ENCODE data around the gene SPIN1. TPM values are rescaled to one million over a fixed set of nuclear protein-coding genes. Genes with fewer than 3 reads are reported as not detected.

The SPIN1 gene
- total RNA-seq, 4 donors from 2014 or later: 44.7 to 73.6 (median 61.3) TPM

DNA sequence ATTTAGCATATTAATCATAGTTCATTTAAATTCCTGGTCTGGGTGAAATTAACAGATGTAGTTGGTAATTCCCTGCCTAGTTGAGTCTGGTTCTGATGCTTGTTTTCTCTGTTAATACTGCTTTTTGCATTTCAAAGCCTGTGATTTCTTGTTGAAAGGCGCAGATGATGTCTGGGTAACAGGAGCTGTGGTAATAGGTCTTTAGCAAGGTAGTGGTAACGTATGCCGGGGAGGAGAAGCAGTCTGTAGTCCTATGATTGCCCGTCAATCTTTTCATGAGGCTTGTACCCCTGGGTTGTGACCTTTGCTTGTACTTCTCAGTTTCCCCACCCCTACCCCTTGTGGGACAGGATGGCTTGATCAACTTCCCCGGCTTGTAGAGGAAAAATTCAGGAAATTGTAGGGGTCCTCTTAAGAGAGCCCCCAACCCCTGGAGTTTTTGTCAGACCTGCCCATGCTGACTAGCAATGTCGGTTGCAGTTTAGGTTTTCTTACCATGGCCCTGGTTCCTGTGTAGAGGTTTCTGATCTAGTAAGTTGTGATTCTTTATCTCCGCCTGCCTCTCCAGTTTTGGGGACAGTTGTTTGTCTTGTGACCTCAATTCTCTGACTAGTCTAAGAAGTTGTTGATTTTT is 55.4 kb downstream of the SPIN1 start:
- H3K27ac ChIP-seq: no peak overlapping the region
- no peak overlapping the region for H3K4me3 ChIP-seq
- 87% methylated on average over 7 of the region's 7 CpGs for WGBS, 2 donors
- no peaks in the 10 kb centered on the region for H3K4me1 ChIP-seq
- no peak for DNase-seq (ENCODE audit: low spot score in 2 of 2)
- no peaks in the 10 kb centered on the region for H3K27me3 ChIP-seq
- TF ChIP-seq EP300 (IDR thresholded peaks at IDR 0.05) (no peak), POLR2A (IDR thresholded peaks at IDR 0.05) (no peak)
- TF ChIP-seq, protein P1, sequence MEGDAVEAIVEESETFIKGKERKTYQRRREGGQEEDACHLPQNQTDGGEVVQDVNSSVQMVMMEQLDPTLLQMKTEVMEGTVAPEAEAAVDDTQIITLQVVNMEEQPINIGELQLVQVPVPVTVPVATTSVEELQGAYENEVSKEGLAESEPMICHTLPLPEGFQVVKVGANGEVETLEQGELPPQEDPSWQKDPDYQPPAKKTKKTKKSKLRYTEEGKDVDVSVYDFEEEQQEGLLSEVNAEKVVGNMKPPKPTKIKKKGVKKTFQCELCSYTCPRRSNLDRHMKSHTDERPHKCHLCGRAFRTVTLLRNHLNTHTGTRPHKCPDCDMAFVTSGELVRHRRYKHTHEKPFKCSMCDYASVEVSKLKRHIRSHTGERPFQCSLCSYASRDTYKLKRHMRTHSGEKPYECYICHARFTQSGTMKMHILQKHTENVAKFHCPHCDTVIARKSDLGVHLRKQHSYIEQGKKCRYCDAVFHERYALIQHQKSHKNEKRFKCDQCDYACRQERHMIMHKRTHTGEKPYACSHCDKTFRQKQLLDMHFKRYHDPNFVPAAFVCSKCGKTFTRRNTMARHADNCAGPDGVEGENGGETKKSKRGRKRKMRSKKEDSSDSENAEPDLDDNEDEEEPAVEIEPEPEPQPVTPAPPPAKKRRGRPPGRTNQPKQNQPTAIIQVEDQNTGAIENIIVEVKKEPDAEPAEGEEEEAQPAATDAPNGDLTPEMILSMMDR (IDR thresholded peaks at IDR 0.05): no peak
- H3K36me3 ChIP-seq: peaks cover 0 to 17% (median 0%) of the 10 kb centered on the region in 3 donors
- H3K9me3 ChIP-seq: no peaks in the 10 kb centered on the region

DNA sequence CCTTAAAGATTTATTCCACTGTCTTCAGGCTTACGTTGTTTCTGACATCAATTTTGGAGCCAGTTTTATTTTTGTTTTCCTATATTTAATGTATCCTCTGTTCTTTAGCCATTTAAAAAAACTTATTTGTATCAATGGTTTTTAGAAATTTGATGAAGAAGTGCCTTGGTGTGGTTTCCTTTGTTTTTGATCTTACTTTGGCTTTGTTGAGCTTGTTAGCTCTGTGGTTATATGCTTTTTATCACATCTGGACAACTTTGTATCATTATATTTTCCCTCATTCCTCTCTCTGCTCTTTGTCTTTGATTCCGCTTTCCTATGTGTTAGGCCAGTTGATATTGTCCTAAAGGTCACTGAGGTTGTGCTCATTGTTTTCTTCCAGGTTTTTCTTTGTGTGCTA is 58.5 kb downstream of the SPIN1 start:
- 93 to 95% methylated on average over 2 of the region's 2 CpGs for WGBS, 2 donors
- peaks cover 0 to 38% (median 0%) of the 10 kb centered on the region in 3 donors for H3K36me3 ChIP-seq
- no peak for DNase-seq (ENCODE audit: low spot score in 2 of 2)
- H3K27ac ChIP-seq: no peak overlapping the region
- H3K9me3 ChIP-seq: no peaks in the 10 kb centered on the region
- H3K4me3 ChIP-seq: no peak overlapping the region
- H3K27me3 ChIP-seq: no peaks in the 10 kb centered on the region
- H3K4me1 ChIP-seq: no peaks in the 10 kb centered on the region
- no peak for TF ChIP-seq POLR2A (IDR thresholded peaks at IDR 0.05)
- TF ChIP-seq, protein P1 (IDR thresholded peaks at IDR 0.05): no peak

DNA sequence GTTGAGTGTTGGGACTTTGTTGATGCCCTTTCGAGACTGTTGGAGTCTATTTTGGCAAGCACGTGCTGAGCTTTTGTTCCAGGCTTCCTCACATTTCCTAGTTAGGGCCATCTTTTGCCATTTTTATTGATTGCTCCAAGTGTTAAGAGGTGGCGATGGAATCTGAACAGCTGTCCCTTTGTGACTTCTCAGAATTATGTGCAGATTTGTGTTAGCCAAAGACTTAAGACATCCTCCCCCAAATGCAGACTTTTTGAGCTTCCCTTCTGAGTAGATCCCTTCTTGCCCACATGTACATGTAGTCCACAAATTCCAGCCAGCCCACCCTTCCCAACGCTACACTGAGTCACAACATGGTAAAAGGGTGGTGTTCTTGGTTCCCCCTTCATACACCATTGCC is 59.2 kb downstream of the SPIN1 start:
- Histone ChIP-seq H3K9me3 (no peaks in the 10 kb centered on the region), H3K4me1 (no peaks in the 10 kb centered on the region), H3K36me3 (peaks cover 0 to 34% (median 0%) of the 10 kb centered on the region in 3 donors), H3K27ac (no peak overlapping the region), H3K27me3 (no peaks in the 10 kb centered on the region), H3K4me3 (no peak overlapping the region)
- TF ChIP-seq EP300 (IDR thresholded peaks at IDR 0.05) (no peak), POLR2A (IDR thresholded peaks at IDR 0.05) (no peak)
- TF ChIP-seq, protein P1 (IDR thresholded peaks at IDR 0.05): no peak
- no peak for DNase-seq (ENCODE audit: low spot score in 2 of 2)
- 76 to 80% methylated on average over 4 of the region's 4 CpGs for WGBS, 2 donors

DNA sequence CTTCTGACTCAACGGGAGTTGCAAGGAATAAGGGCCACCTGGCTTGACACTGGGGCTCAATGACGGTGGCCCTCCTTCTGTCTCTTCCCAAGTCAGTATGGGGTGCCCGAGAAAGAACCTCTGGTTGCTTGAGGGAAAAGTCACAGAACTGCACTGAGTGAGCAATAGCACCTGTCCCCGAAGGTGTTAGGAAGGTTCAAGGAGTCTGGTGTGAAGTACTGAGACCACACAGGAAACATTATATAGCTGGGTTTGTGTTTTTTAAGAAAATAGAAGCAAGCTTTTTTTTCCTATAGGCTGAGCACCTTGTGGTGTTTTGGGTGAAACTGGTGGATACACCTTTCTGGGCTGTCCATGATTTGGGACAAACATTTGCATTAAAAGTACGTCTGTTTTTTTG is 62.9 kb downstream of the SPIN1 start:
- WGBS, 2 donors: 93 to 94% methylated on average over 5 of the region's 5 CpGs
- Histone ChIP-seq H3K4me1 (no peaks in the 10 kb centered on the region), H3K9me3 (no peaks in the 10 kb centered on the region), H3K4me3 (no peak overlapping the region), H3K36me3 (peaks cover 0 to 36% (median 0%) of the 10 kb centered on the region in 3 donors), H3K27ac (no peak overlapping the region), H3K27me3 (no peaks in the 10 kb centered on the region)
- TF ChIP-seq POLR2A (IDR thresholded peaks at IDR 0.05): no peak
- no peak for TF ChIP-seq EP300 (IDR thresholded peaks at IDR 0.05)
- TF ChIP-seq, protein P1 (IDR thresholded peaks at IDR 0.05): no peak
- no peak for DNase-seq (ENCODE audit: low spot score in 2 of 2)

DNA sequence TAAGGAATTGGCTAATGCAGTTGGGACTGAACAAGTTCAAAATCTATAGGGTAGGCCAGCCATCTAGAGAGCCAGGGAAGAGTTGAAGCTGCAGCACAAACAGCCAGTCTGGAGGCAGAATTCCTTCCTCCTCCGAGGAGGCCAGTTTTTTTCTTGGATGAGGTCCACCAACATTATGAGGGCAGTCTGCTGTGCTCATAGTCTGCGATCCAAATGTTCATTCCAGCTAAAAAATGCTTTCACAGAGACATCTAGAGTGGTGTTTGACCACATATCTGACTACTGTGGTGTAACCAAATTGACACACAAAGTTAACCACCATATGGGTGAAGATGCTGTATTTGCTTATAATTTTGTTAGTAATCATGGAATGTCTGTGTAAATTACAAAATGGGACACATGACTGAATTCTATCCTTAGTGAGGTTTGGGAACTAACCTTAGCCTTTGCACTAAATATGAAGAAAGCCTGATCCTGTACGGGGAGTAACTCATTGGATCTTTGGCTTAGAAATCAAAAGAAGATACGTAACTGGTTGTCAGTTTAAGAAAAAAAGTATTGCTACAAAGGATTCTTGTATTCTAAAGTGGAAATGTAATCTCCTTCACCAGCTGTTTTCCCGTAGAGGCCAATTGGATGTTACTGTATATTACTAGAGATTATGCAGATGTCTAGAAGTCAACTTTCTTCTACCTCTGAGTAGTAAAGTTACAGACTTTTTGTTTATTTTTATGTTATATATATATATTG is 70.6 kb downstream of the SPIN1 start:
- no peak overlapping the region for H3K27ac ChIP-seq
- 47 to 55% methylated on average over 5 of the region's 5 CpGs for WGBS, 2 donors

More for the DNA sequence above, 70.6 kb downstream of the SPIN1 start:
- Histone ChIP-seq H3K4me3 (no peak overlapping the region), H3K4me1 (peaks cover 0 to 23% (median 1%) of the 10 kb centered on the region in 4 donors), H3K36me3 (peaks cover 0 to under 1% (median 0%) of the 10 kb centered on the region in 3 donors), H3K27me3 (no peaks in the 10 kb centered on the region), H3K9me3 (no peaks in the 10 kb centered on the region)
- DNase-seq (ENCODE audit: low spot score in 2 of 2): no peak
- TF ChIP-seq, protein P1 (IDR thresholded peaks at IDR 0.05): no peak
- TF ChIP-seq EP300 (IDR thresholded peaks at IDR 0.05): no peak
- no peak for TF ChIP-seq POLR2A (IDR thresholded peaks at IDR 0.05)

Data from tibial nerve (tissue), 4 donors.